ENCODE results near the gene TBC1D22A.
A peak's percentile ranks its signal among the peaks of the same experiment; 100 is the strongest.

Gene TBC1D22A

DNA sequence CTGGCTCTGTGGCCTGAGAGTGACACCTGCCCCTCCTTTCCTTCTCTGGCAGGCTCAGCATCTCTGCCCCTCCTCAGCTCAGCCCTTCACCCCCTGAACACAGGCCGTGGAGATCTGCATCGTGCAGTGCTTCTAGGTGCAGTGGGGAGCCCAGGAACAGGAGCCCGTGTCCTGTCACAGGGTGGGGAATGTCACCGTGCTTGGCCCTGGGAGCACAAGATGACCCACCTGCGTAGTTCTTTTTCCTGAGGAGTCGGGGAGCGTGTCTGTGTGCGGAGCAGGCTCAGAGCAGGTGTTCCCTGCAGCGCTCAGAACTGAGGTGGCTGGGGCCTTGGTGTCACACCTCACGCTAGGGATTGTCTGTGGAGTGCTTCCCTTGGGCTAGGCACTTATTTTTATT, 10.6 kb downstream of the TBC1D22A start:
- peaks cover 0 to 56% (median 17%) of the 10 kb centered on the region in 4 donors for H3K4me1 ChIP-seq
- H3K27me3 ChIP-seq: no peaks in the 10 kb centered on the region
- no peaks in the 10 kb centered on the region for H3K9me3 ChIP-seq
- intact Hi-C loops (cut with DNase I; ENCODE audit: low total_unique reads): no loop called here
- no peak overlapping the region for H3K4me3 ChIP-seq
- no peak for DNase-seq
- TF ChIP-seq, protein P1, sequence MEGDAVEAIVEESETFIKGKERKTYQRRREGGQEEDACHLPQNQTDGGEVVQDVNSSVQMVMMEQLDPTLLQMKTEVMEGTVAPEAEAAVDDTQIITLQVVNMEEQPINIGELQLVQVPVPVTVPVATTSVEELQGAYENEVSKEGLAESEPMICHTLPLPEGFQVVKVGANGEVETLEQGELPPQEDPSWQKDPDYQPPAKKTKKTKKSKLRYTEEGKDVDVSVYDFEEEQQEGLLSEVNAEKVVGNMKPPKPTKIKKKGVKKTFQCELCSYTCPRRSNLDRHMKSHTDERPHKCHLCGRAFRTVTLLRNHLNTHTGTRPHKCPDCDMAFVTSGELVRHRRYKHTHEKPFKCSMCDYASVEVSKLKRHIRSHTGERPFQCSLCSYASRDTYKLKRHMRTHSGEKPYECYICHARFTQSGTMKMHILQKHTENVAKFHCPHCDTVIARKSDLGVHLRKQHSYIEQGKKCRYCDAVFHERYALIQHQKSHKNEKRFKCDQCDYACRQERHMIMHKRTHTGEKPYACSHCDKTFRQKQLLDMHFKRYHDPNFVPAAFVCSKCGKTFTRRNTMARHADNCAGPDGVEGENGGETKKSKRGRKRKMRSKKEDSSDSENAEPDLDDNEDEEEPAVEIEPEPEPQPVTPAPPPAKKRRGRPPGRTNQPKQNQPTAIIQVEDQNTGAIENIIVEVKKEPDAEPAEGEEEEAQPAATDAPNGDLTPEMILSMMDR (IDR thresholded peaks at IDR 0.05): no peak
- no peak overlapping the region for H3K27ac ChIP-seq
- peaks cover 0 to 5% (median 0%) of the 10 kb centered on the region in 3 donors for H3K36me3 ChIP-seq

DNA sequence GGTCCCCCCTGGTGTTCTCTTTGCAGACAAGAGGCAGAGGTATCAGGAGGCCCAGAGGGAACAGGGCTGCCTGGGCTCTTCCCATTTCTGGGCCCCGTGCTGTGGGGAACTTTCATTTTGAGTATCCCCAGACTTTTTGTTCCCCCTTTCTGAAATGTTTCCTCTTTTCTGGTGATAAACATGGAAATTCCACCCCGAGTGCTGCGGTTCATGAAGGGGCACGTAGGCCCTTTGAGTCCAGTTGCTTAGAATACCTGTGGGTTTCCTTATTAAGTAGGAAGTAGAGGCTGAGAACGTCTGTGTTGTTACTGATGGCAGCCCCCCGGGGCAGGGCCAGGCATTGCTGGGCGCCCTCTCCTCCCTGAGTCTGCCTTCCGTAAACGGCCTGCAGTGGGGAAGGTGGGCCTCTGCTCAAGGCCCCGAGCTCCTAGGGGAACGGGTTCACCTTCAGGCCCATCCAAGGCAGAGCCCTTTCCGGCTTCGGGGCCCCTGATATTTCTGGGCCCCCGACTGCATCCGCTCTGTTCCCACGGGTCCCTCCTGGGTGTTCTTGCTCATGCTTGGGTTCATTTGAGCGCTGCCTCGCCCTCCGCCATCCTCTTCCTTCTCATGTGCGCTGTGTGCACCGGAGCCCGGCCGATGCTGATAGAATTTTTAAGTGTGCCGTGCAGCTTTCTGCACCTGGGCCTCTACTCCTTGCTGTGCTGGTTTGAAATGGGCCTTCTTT, 12.0 kb downstream of the TBC1D22A start:
- Histone ChIP-seq H3K4me3 (no peak overlapping the region), H3K36me3 (peaks cover 0 to 5% (median 0%) of the 10 kb centered on the region in 3 donors), H3K27ac (no peak overlapping the region), H3K9me3 (no peaks in the 10 kb centered on the region), H3K4me1 (peaks cover 0 to 43% (median 15%) of the 10 kb centered on the region in 4 donors), H3K27me3 (no peaks in the 10 kb centered on the region)
- intact Hi-C loops (cut with DNase I; ENCODE audit: low total_unique reads): no loop called here
- TF ChIP-seq, protein P1 (IDR thresholded peaks at IDR 0.05): no peak
- peak; percentile 54 to 80 for DNase-seq

- Histone ChIP-seq H3K9me3 (no peaks in the 10 kb centered on the region), H3K4me3 (no peak overlapping the region), H3K4me1 (peaks cover 0 to 35% (median 15%) of the 10 kb centered on the region in 4 donors), H3K27me3 (no peaks in the 10 kb centered on the region), H3K27ac (no peak overlapping the region), H3K36me3 (peaks cover 0 to 3% (median 0%) of the 10 kb centered on the region in 3 donors)
- TF ChIP-seq, protein P1 (IDR thresholded peaks at IDR 0.05): no peak
- intact Hi-C loops (cut with DNase I; ENCODE audit: low total_unique reads): no loop called here
- no peak for DNase-seq
These were observed 12.8 kb downstream of the TBC1D22A start for GRCh38 chr22:46774980-46775849.

DNA sequence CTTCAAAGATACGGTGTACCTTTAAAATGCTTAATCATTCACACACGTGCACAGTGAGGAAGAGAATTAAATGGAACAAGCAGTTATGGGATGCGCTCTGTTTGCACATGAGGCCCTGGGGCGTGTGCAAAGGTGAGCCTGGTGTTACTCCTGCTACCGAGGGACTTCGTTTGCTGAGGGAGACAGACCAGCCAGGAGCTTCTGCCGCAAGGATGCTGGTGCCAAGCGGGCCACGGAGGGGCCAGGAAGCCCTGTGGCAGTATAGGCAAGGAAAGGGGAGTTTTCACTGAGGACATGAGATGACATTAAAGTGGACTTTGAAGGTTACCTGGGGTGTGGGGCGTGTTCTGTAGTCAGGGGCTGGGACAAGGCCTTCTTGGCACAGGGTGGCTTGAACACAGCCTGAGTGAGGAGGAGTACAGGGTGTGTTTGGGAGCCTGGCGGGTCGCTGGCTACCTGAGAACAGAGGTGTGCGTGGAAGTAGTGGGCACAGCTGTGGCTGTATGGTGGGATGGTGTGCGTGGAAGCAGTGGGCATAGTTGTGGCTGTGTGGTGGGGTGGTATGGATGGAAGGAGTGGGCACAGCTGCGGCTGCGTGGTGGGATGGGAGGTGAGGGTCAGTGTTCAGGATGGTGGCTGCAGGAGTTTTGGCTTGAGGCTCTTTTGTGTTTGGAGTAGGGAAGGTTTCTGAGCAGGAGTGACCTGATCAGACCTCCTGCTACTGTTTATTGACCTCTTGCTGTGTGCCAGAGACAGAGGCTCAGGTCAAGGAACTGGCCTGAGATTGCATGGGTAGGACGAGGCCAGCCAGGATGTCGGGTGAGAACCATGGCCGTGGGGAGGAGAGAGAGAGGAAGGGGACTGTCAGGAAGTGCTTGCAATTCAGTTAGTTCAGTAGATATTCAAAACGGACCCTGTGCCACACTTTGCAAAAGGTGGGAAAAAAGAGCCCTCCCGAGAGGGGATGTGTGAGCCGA, 13.7 kb downstream of the TBC1D22A start:
- TF ChIP-seq, protein P1 (IDR thresholded peaks at IDR 0.05): no peak
- Histone ChIP-seq H3K4me3 (no peak overlapping the region), H3K9me3 (no peaks in the 10 kb centered on the region), H3K4me1 (peaks cover 0 to 32% (median 15%) of the 10 kb centered on the region in 4 donors), H3K36me3 (no peaks in the 10 kb centered on the region), H3K27ac (no peak overlapping the region), H3K27me3 (no peaks in the 10 kb centered on the region)
- DNase-seq: peak in 1 of 2 donors; percentile 46
- intact Hi-C loops (cut with DNase I; ENCODE audit: low total_unique reads): no loop called here
